Prostate gland (tissue), 2 donors: Measurements from ENCODE around the gene TRIM37. TPM values are rescaled to one million over a fixed set of nuclear protein-coding genes. Genes with fewer than 3 reads are reported as not detected.

Experiments used
- DNase-seq: peaks from one replicate; pipeline ENCODE4 v3.0.0-alpha.2; 2019; ENCODE audit warnings: low spot score
- H3K27ac ChIP-seq, 2 donors: fragments of 200-600 bp; sonication (generic); 2 replicates each; pipeline ENCODE4 v1.5.1; 2017 to 2019
- H3K27me3 ChIP-seq: fragments of 200-600 bp; sonication (generic); replicated peaks from 2 replicates; pipeline ENCODE4 v1.5.1; 2019; ENCODE audit not compliant: insufficient read depth
- H3K36me3 ChIP-seq, 2 donors: fragments of 200-600 bp; sonication (generic); 1 replicate in 1 of 2; 2 replicates in 1 of 2; pipeline versions ENCODE4 v1.5.1 to v1.8.1; 2017 to 2019
- H3K4me1 ChIP-seq: fragments of 200-600 bp; sonication (generic); replicated peaks from 2 replicates; pipeline ENCODE4 v1.5.1; 2019
- H3K4me3 ChIP-seq, 2 donors: fragments of 200-600 bp; sonication (generic); 2 replicates each; pipeline ENCODE4 v1.5.1; 2017 to 2019
- H3K9me3 ChIP-seq: fragments of 200-600 bp; sonication (generic); 2 replicates; pipeline ENCODE4 v1.5.1; 2017
- CTCF ChIP-seq, 4 experiments: fragments of 200-600 bp in 2 of 4; fragments of 450-650 bp in 2 of 4; sonication (generic) in 2 of 4; IDR thresholded peaks; 1 replicate in 3 of 4; 2 replicates in 1 of 4; pipeline ENCODE4 v1.5.1; 2016 to 2019; ENCODE audit warnings: antibody characterized with exemption in 4 of 4, mild to moderate bottlenecking in 2 of 4, moderate library complexity in 2 of 4
- POLR2A ChIP-seq: fragments of 450-650 bp; IDR thresholded peaks from one replicate; pipeline ENCODE4 v1.6.1; 2016; ENCODE audit warnings: antibody characterized with exemption, mild to moderate bottlenecking
- POLR2AphosphoS5 ChIP-seq: sonication (generic); formaldehyde crosslinking; IDR thresholded peaks from one replicate; pipeline ENCODE4 v1.6.1; 2017; ENCODE audit warnings: antibody characterized with exemption
- WGBS: methylation state at CpG from one replicate; pipeline ENCODE4 v1.1.5; 2018; 5-methylcytosine and 5-hydroxymethylcytosine counted together
- intact Hi-C: fragments of 100-400 bp; cut with DNase I; formaldehyde crosslinking; loops from one replicate; pipeline ENCODE4 v1.14.2; 2022
- total RNA-seq, 2 donors: library from RNA; depleted of rRNA; stranded (reverse); fragments of >200 nt; gene quantifications; one replicate each; pipeline ENCODE4 v1.1.0, GENCODE V29; 2016

The TRIM37 gene
- total RNA-seq, 2 donors from 2014 or later = 22.6 to 55.5 TPM

- H3K4me3 ChIP-seq = no peak overlapping the region
- 97% methylated on average over 1 of the region's 1 CpG for WGBS
- TF ChIP-seq CTCF (IDR thresholded peaks at IDR 0.05) (no peak), POLR2AphosphoS5 (no peak), POLR2A (no peak)
- H3K9me3 ChIP-seq = no peaks in the 10 kb centered on the region
- H3K4me1 ChIP-seq = no peaks in the 10 kb centered on the region
- H3K36me3 ChIP-seq = no peaks in the 10 kb centered on the region
- no peaks in the 10 kb centered on the region for H3K27me3 ChIP-seq
- no peak for DNase-seq
- H3K27ac ChIP-seq = no peak overlapping the region
- intact Hi-C loops = no loop called here
Measured at GRCh38 chr17:58999500-58999899, 107.2 kb downstream of the TRIM37 start.

- Histone ChIP-seq H3K4me3 (no peak overlapping the region), H3K27me3 (no peaks in the 10 kb centered on the region), H3K36me3 (no peaks in the 10 kb centered on the region), H3K9me3 (no peaks in the 10 kb centered on the region), H3K4me1 (no peaks in the 10 kb centered on the region), H3K27ac (no peak overlapping the region)
- DNase-seq = no peak
- WGBS = 77% methylated on average over 4 of the region's 4 CpGs
- intact Hi-C loops = no loop called here
- TF ChIP-seq CTCF (IDR thresholded peaks at IDR 0.05) = no peak
- TF ChIP-seq POLR2A = no peak
- no peak for TF ChIP-seq POLR2AphosphoS5
Measured at GRCh38 chr17:58998871-58999270, 107.8 kb downstream of the TRIM37 start.

DNA sequence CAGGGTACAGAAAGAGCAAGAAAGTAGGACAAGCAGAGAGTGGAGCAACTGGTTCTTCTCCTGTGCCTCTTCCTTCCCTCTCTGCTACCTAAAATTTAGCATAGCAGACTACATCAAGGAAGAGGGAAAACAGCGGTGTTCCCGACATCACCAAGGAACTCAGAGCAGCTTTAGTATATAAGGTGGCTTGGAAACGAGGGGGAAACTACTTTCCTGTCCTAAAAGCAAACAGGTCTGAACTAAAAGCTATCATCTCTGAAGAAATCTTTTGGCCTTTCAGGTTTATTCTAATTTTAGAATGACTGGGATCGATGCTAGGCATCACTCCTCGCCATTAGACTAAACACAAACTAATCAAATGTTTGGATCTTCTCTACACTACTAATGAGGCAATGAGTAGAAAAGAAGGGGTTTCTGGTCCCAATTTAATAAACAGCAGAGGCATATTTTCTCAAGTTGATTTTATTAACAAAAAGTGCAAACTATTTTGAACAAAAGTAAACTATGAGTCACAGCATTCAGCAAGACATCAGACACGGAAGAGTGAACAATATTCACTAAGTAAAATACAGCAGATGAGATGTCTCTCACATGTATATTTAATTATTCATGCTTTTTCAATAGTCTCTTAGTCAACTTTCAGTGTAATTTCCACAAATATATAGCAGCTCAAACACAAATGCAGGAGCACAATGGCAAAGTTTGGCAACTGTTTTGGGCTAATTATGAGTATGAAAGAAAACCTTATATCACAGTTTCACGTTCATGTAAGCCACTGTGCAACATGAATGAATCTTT is 108.7 kb downstream of the TRIM37 start:
- Histone ChIP-seq H3K27ac (no peak overlapping the region), H3K27me3 (no peaks in the 10 kb centered on the region)
- intact Hi-C loops = no loop called here

DNA sequence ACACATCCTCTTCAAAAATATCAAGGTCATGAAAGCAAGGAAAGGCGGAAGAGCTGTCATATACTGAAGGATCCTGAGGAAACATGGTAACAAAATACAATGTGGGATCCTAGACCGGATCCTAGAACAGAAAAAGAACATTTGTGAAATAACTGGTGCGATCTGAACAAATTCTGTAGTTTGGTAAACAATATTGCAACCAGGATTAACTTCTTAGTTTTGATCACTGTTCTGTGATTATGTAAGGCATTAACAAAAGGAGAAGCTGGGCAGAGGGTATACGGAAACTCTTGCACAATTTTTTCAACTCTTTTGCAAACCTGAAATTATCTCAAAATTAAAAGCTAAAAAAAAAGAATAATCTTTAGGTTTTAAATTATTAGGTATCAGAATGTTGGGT is 109.7 kb downstream of the TRIM37 start:
- Histone ChIP-seq H3K36me3 (no peaks in the 10 kb centered on the region), H3K27ac (no peak overlapping the region), H3K27me3 (no peaks in the 10 kb centered on the region), H3K4me3 (no peak overlapping the region), H3K9me3 (no peaks in the 10 kb centered on the region), H3K4me1 (no peaks in the 10 kb centered on the region)
- intact Hi-C loops = no loop called here
- WGBS = 84% methylated on average over 4 of the region's 4 CpGs
- TF ChIP-seq POLR2AphosphoS5 (no peak), POLR2A (no peak), CTCF (IDR thresholded peaks at IDR 0.05) (no peak)
- DNase-seq = no peak

More for the DNA sequence above, 108.7 kb downstream of the TRIM37 start:
- no peak for TF ChIP-seq CTCF (IDR thresholded peaks at IDR 0.05)
- TF ChIP-seq POLR2AphosphoS5 = no peak
- no peak for TF ChIP-seq POLR2A
- no peak overlapping the region for H3K4me3 ChIP-seq
- DNase-seq = no peak
- 71% methylated on average over 7 of the region's 7 CpGs for WGBS
- no peaks in the 10 kb centered on the region for H3K4me1 ChIP-seq
- no peaks in the 10 kb centered on the region for H3K36me3 ChIP-seq
- no peaks in the 10 kb centered on the region for H3K9me3 ChIP-seq
